HG03575 (cell line): ENCODE measurements around the gene COCH.
"Not testable (repeated sequence)": the region's sequence is repeated elsewhere in the genome, so short reads cannot be mapped to it uniquely, and the experiment has no call there.

Experiments used
- ATAC-seq: cut with Tn5 transposase; IDR thresholded peaks from one replicate; pipeline ENCODE4 v1.9.1; 2021; ENCODE audit not compliant: unreplicated experiment, insufficient number of reproducible peaks, low FRiP score; ENCODE audit errors: extremely low read depth

The COCH gene

GRCh38 chr14:30907659-30908057 is 33.3 kb downstream of the COCH start:
- no peak for ATAC-seq

GRCh38 chr14:30908826-30909225 is 34.5 kb downstream of the COCH start:
- no peak for ATAC-seq

DNA sequence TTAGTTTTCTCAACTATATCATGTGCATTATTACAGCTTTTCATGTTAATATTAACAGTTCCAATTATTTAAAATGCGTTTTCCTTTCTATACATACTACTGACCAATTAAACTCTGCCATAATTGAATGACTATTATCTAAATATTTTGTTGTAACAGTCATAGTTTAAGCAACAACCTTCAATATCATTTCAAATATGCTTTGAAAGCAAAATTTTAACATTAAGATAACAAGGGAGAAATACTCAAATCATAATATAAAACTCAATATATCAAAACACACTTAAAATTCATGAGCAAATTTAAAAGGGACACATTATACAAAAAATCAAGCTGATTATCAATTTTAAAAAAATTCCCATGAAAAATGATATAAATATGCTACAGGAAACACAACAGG is 40.5 kb downstream of the COCH start:
- ATAC-seq: no peak

DNA sequence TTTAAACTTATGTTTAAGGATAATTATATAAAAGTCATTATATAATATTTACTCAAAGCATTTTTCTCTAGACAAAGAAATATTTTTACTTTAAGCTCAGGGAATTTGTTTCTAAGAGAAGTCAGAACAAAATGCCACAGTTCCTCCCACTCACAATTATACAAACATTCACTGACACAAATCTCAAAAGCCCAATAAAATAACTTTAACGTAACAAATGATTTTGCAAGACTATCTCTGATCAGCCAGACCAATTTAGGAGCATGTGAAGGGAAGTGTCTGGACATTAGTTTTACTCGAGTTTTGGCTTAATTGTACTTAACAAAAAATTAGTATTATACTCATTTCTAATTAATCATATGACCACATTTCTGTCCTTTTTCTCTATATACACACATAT is 41.2 kb downstream of the COCH start:
- ATAC-seq: no peak

DNA sequence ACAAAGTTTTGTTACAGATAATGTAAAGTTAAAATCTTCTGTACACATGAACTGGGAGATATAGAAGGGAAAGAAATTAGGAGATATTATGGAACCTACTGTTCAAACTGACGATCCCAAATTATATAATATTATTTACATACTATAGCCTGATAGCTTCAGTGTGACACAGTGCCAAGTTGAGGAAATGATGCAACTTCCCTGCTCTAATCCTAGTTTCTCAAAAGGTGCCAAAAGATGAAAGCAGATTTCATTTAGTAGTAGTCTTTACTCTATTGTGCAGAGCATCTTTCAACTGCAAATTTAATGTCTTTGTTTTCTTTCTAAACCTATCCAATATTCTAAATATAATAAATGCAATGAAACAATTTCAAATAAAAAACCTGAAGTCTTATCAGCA is 46.9 kb downstream of the COCH start:
- ATAC-seq: no peak

GRCh38 chr14:30921788-30922187 is 47.4 kb downstream of the COCH start:
- no peak for ATAC-seq

- no peak for ATAC-seq
Observed at GRCh38 chr14:30925254-30925653, 50.9 kb downstream of the COCH start.

- no peak for ATAC-seq
Observed at GRCh38 chr14:30928462-30928861, 54.1 kb downstream of the COCH start.

DNA sequence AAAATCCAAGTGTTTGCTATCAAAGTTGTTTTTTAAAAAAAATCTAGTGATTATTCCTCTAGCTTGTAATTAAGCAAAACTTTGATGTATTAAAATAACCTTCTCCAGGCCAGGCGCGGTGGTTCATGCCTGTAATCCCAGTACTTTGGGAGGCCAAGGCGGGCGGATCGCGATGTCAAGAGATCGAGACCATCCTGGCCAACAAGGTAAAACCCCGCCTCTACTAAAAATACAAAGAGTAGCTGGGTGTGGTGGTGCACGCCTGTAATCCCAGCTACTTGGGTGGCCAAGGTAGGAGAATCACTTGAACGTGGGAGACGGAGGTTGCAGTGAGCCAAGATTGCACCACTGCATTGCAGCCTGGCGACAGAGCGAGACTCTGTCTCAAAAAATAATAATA is 59.6 kb downstream of the COCH start:
- ATAC-seq: not testable (repeated sequence)

- no peak for ATAC-seq
Observed at GRCh38 chr14:30935445-30935844, 61.1 kb downstream of the COCH start.

DNA sequence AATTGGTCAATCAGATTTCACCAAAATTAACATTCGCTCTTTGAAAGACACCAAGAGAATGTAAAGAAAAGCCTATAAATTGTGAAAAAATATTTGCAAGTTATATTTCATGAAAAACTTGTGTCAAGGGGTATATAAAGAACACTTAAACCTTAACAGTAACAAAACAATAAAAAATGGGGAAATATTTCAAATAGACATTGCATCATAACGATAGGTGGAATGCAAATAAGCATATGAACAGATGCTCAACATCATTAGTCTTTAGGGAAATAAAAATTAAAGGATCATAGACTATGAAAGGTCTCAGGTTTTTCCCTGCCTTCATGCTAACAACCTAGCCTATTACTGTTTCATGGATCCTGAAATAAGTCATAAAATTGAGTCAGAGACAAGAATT is 64.3 kb downstream of the COCH start:
- no peak for ATAC-seq
